T-cell (primary cell): ENCODE results near the gene SCUBE2. TPM values are rescaled to one million over a fixed set of nuclear protein-coding genes. Genes with fewer than 3 reads are reported as not detected.
A peak's percentile ranks its signal among the peaks of the same experiment; 100 is the strongest.

Experiments
- ATAC-seq, 4 experiments: fragments of 200-7000 bp in 3 of 4; fragments of 150-1000 bp in 1 of 4; cut with Tn5 transposase; replicated peaks in 1 of 4; 1 replicate in 3 of 4; 2 replicates in 1 of 4; pipeline ENCODE4 v1.10.0; 2021; ENCODE audit warnings: moderate library complexity in 3 of 4, mild to moderate bottlenecking in 2 of 4, moderate number of reproducible peaks in 1 of 4
- CTCF ChIA-PET, 2 donors: fragments of 300-600 bp; sonication (Branson Sonifier 250); formaldehyde crosslinking; loops; one replicate each; lab custom pipeline; 2022; ENCODE audit warnings: antibody characterized with exemption in 2 of 2; lab: Charles Lee
- POLR2A ChIA-PET, 2 donors: fragments of 300-600 bp; sonication (Branson Sonifier 250); formaldehyde crosslinking; loops; one replicate each; lab custom pipeline; 2022; ENCODE audit warnings: antibody characterized with exemption in 2 of 2; lab: Charles Lee
- DNase-seq, 35 experiments: peaks; one replicate each; pipeline versions ENCODE4 v3.0.0 to v3.0.0-alpha.2; 2013 to 2023
- H3K27ac ChIP-seq: one replicate; pipeline ENCODE4 v1.5.1; 2013; ENCODE audit warnings: low read length
- H3K27me3 ChIP-seq, 2 experiments: replicated peaks in 1 of 2; 1 replicate in 1 of 2; 2 replicates in 1 of 2; pipeline versions ENCODE4 v1.6.1 to v1.7.0; 2013; ENCODE audit warnings: low read length in 1 of 2, mixed read lengths in 1 of 2; ENCODE audit not compliant: control insufficient read depth in 2 of 2, insufficient read depth in 2 of 2; ENCODE audit errors: extremely low read depth in 1 of 2
- H3K36me3 ChIP-seq, 2 donors: 1 replicate in 1 of 2; 2 replicates in 1 of 2; pipeline versions ENCODE4 v1.6.1 to v1.7.0; 2013; ENCODE audit warnings: low read length in 1 of 2; ENCODE audit not compliant: control insufficient read depth in 2 of 2, insufficient read depth in 1 of 2; ENCODE audit errors: extremely low read depth in 1 of 2
- H3K4me1 ChIP-seq, 2 experiments: 1 replicate in 1 of 2; 2 replicates in 1 of 2; pipeline versions ENCODE4 v1.6.1 to v1.7.0; 2013; ENCODE audit warnings: low read length in 2 of 2, mixed read lengths in 1 of 2; ENCODE audit not compliant: insufficient read depth in 2 of 2, control insufficient read depth in 1 of 2; ENCODE audit errors: extremely low read depth in 1 of 2
- H3K4me3 ChIP-seq, 2 donors: 1 replicate in 1 of 2; 2 replicates in 1 of 2; pipeline versions ENCODE4 v1.5.1 to v1.7.0; 2013; ENCODE audit warnings: mild to moderate bottlenecking in 2 of 2, low read length in 1 of 2, moderate library complexity in 1 of 2; ENCODE audit not compliant: control insufficient read depth in 1 of 2; ENCODE audit errors: extremely low read depth in 1 of 2
- H3K9me3 ChIP-seq: 2 replicates; pipeline ENCODE4 v1.7.0; 2013
- H3K27ac Mint-ChIP-seq, 2 donors: one replicate each; pipeline ENCODE4 v1.8.0; 2020 to 2021; ENCODE audit warnings: mild to moderate bottlenecking in 2 of 2, mixed read lengths in 2 of 2
- H3K27me3 Mint-ChIP-seq, 2 donors: one replicate each; pipeline ENCODE4 v1.8.0; 2021 to 2022; ENCODE audit warnings: mixed read lengths in 2 of 2
- H3K36me3 Mint-ChIP-seq: one replicate; pipeline ENCODE4 v1.8.0; 2021; ENCODE audit warnings: mixed read lengths
- H3K4me1 Mint-ChIP-seq, 3 donors: one replicate each; pipeline ENCODE4 v1.8.0; 2020 to 2022; ENCODE audit warnings: mixed read lengths in 3 of 3, mild to moderate bottlenecking in 1 of 3
- H3K4me3 Mint-ChIP-seq, 3 donors: one replicate each; pipeline ENCODE4 v1.8.0; 2020 to 2022; ENCODE audit warnings: mild to moderate bottlenecking in 3 of 3, mixed read lengths in 3 of 3, moderate library complexity in 3 of 3
- H3K9me3 Mint-ChIP-seq, 3 donors: one replicate each; pipeline ENCODE4 v1.8.0; 2020 to 2022; ENCODE audit warnings: mixed read lengths in 3 of 3
- WGBS: methylation state at CpG from one replicate; pipeline ENCODE4 v1.1.5; 2013; ENCODE audit warnings: missing lambda C conversion rate; ENCODE audit not compliant: insufficient coverage; 5-methylcytosine and 5-hydroxymethylcytosine counted together
- total RNA-seq, 35 experiments: library from RNA in 6 of 35; stranded (reverse) in 6 of 35; fragments of 120-200 nt in 1 of 35; gene quantifications; one replicate each; pipeline versions ENCODE4 v1.2.1 to v1.2.4 and lab custom pipeline; 2013 to 2026

Gene SCUBE2
- total RNA-seq, 5 donors from 2014 or later (not counting 1 experiment from before 2014, with no cell fraction given): 0.22 to 1.3 (median 0.77) TPM; not detected in 1

DNA sequence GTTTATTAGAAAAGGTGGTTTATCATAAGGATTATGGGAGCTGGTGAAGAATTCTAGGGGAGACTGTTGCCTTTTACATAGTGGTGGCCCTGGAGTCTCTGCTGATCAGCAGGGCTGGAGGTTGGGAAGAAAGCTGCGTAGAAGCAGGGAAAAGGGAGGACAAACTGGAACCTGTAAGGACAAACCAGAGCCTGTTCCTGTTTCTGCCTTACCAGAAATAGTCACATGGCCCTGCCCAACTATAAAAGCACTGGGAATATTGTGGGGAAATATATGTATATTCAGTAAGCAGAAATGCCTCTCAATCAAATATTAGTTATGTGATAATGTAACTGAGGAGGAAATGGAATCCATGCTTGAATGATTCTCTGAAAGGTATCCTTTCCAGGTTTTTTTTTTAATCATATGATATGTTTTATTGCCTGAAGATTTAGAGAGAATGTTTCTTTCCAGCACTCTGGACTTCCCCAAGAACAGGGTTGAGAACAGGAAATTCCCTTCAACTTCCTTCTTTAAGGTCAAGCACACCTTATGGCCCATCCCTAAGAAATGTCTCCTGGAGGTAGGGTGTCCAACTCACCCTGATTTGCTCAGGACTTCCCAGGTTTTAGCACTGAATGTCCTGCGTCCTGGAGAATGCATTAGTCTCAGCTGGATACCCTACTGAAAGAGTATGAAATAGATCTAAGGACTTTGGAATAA, 33.9 kb upstream of the SCUBE2 start:
- Histone ChIP-seq H3K27ac (no peak overlapping the region), H3K36me3 (no peaks in the 10 kb centered on the region), H3K4me1 (no peaks in the 10 kb centered on the region), H3K27me3 (no peaks in the 10 kb centered on the region), H3K9me3 (no peaks in the 10 kb centered on the region), H3K4me3 (no peak overlapping the region)
- ChIA-PET POLR2A (interaction anchor here in 1 of 2 donors (0.6 to 0.7 kb wide), 2 partner anchors 140 to 1819 kb away, joined by 4 to 5 read pairs; no protein-coding TSS in a partner anchor), CTCF (interaction anchor here in 1 of 2 donors (1.1 kb wide), 1 partner anchor 12 kb away, joined by 3 read pairs; no protein-coding TSS in a partner anchor)
- ATAC-seq (no peak), DNase-seq (no peak)
- Mint-ChIP-seq H3K4me1 (peaks cover 0 to 8% (median 4%) of the 10 kb centered on the region in 3 donors), H3K4me3 (no peak overlapping the region), H3K27me3 (peaks cover 0 to 2% of the 10 kb centered on the region in 2 donors), H3K27ac (peak overlapping the region in 1 of 2 donors; percentile 15), H3K9me3 (no peaks in the 10 kb centered on the region), H3K36me3 (peaks cover 4% of the 10 kb centered on the region)
- WGBS: no CpG with 5 or more reads among the region's 2 CpGs

DNA sequence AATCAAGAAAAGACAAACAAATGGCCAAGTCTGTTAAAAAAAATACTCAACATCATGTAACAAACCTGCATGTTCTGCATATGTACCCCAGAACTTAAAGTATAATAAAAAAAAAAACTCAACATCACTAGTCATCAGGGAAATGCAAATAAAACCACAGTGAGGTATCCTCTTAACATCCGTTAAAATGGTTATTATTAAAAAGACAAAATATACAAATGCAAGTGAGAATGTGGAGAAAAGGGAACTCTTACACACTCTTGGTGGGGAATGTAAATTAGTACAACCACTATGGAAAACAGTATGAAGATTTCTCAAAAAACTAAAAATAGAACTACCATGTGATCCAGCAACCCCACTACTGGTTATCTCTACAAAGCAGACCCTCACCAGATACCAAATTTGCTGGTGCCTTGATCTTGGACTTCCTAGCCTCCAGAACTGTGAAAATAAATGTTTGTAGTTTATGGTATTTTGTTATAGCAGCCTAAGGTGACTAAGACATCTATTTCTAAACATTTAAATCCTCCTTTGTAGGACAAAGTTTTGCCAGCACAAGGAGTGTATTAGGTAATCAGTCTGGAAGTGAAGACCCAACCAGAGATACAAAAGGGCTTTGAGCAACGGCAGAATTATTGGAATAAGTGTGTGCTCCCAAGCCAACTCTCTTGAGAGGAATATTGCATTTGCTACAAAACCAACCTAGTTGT, 32.4 kb upstream of the SCUBE2 start:
- Histone ChIP-seq H3K9me3 (no peaks in the 10 kb centered on the region), H3K4me3 (no peak overlapping the region), H3K27ac (no peak overlapping the region), H3K27me3 (no peaks in the 10 kb centered on the region), H3K4me1 (no peaks in the 10 kb centered on the region), H3K36me3 (no peaks in the 10 kb centered on the region)
- DNase-seq (no peak), ATAC-seq (no peak)
- WGBS: 100% methylated on average over 1 of the region's 2 CpGs
- CTCF ChIA-PET: interaction anchor here in 1 of 2 donors (0.6 kb wide), 1 partner anchor 211 kb away, joined by 5 read pairs; no protein-coding TSS in a partner anchor
- H3K27ac Mint-ChIP-seq: no peak overlapping the region
- peaks cover 0 to 8% (median 4%) of the 10 kb centered on the region in 3 donors for H3K4me1 Mint-ChIP-seq
- no peak overlapping the region for H3K4me3 Mint-ChIP-seq
- H3K27me3 Mint-ChIP-seq: peaks cover 0 to 2% of the 10 kb centered on the region in 2 donors
- peaks cover 4% of the 10 kb centered on the region for H3K36me3 Mint-ChIP-seq
- POLR2A ChIA-PET: no interaction called here
- no peaks in the 10 kb centered on the region for H3K9me3 Mint-ChIP-seq

DNA sequence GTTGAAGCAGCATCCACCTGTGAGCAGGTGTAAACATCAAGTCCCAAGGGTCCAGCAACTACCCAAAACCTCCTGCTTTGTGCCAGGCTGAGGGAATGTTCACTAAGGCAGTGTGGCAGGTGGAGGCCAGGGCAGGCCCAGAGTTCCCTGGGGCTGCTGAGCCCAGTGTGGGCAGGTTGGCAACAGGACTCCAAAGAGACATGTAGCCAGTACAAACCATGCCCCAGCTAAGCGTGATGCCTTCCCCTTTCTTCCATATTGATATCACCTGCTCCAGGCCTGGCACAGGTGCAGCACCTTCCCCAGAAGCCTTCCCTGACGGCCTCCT, 30.0 kb upstream of the SCUBE2 start:
- H3K4me3 Mint-ChIP-seq: no peak overlapping the region
- H3K27me3 ChIP-seq: no peaks in the 10 kb centered on the region

DNA sequence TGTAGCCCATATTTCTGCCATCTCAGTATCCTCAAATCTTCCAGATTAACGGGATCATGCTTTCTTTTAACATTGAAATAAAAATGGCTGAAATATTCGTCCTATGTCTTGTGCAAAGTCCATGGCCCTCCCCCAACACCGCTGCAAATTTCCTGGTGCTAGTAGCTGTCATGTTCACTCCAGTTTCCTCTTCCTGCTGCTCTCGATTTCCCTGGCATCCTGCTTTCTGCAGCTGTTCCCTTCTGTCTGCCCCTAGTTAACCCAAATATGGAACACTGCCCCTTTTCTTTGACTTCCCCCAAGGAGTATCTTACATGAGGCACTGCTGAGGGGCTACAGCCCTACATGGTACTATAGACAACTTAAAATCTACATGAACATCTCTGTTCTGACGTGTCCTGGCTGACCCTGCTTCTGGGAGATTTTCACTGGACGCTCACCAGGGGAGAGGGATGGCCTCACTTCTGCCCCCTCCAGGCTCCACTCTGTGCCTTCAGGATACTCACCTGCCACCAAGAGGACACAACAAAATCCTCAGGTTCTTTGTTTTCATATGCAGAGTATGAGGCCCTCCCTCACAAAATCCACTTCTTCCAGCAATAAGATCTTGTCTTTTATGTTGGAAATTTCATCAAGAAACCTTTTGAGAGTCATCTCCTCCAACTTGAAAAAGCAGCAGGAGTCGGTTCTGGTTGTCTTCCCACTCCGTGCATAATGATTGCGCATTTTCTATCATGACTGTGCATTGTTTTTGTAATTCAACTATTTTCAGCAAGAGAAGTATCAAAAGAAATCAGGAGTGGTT, 29.5 kb upstream of the SCUBE2 start:
- no peaks in the 10 kb centered on the region for H3K27me3 ChIP-seq
- CTCF ChIA-PET: no interaction called here
- ATAC-seq (no peak), DNase-seq (no peak)
- no peak overlapping the region for H3K4me3 Mint-ChIP-seq
- no peaks in the 10 kb centered on the region for H3K4me1 ChIP-seq
- no peaks in the 10 kb centered on the region for H3K9me3 ChIP-seq
- H3K4me3 ChIP-seq: no peak overlapping the region
- H3K36me3 ChIP-seq: no peaks in the 10 kb centered on the region
- peaks cover 0 to 2% of the 10 kb centered on the region in 2 donors for H3K27me3 Mint-ChIP-seq
- no peak overlapping the region for H3K27ac ChIP-seq
- H3K4me1 Mint-ChIP-seq: no peaks in the 10 kb centered on the region
- H3K9me3 Mint-ChIP-seq: no peaks in the 10 kb centered on the region
- POLR2A ChIA-PET: no interaction called here
- WGBS: 86% methylated on average over 7 of the region's 9 CpGs
- H3K36me3 Mint-ChIP-seq: no peaks in the 10 kb centered on the region
- no peak overlapping the region for H3K27ac Mint-ChIP-seq

More for the DNA sequence above, 30.0 kb upstream of the SCUBE2 start:
- Mint-ChIP-seq H3K27me3 (peaks cover 0 to 2% of the 10 kb centered on the region in 2 donors), H3K36me3 (no peaks in the 10 kb centered on the region), H3K4me1 (peaks cover 0 to 3% (median 2%) of the 10 kb centered on the region in 3 donors), H3K27ac (no peak overlapping the region), H3K9me3 (no peaks in the 10 kb centered on the region)
- no peak overlapping the region for H3K4me3 ChIP-seq
- H3K36me3 ChIP-seq: no peaks in the 10 kb centered on the region
- no peak for ATAC-seq
- ChIA-PET POLR2A (no interaction called here), CTCF (no interaction called here)
- DNase-seq: no peak
- H3K27ac ChIP-seq: no peak overlapping the region
- H3K9me3 ChIP-seq: no peaks in the 10 kb centered on the region
- 100% methylated on average over 1 of the region's 2 CpGs for WGBS
- H3K4me1 ChIP-seq: no peaks in the 10 kb centered on the region

DNA sequence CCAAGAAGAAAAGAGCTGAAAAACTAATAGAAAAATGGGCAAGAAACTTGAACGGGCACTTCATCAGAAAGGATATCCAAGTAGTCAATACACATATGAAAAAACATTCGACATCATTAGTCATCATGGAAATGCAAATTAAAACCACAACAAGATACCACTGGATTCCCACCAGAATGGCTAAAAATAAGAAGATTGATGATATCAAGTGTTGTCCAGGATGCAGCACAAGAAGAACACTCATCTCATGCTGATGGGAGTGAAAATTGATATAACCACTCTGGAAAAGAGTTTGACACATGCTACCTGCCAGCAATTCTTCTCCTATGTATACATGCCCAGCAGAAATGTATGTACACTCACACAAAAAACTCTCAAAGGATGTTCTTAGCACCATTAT, 26.9 kb upstream of the SCUBE2 start:
- DNase-seq (no peak), ATAC-seq (no peak)
- Histone ChIP-seq H3K4me1 (no peaks in the 10 kb centered on the region), H3K27me3 (peaks cover 0 to 3% of the 10 kb centered on the region in 2 experiments), H3K27ac (no peak overlapping the region), H3K9me3 (no peaks in the 10 kb centered on the region), H3K36me3 (no peaks in the 10 kb centered on the region), H3K4me3 (no peak overlapping the region)
- Mint-ChIP-seq H3K4me1 (no peaks in the 10 kb centered on the region), H3K36me3 (no peaks in the 10 kb centered on the region), H3K9me3 (peaks cover 0 to 7% (median 1%) of the 10 kb centered on the region in 3 donors), H3K27me3 (peaks cover 0 to 3% of the 10 kb centered on the region in 2 donors), H3K4me3 (no peak overlapping the region), H3K27ac (no peak overlapping the region)
- ChIA-PET CTCF (no interaction called here), POLR2A (no interaction called here)
- no CpG with 5 or more reads among the region's 2 CpGs for WGBS

DNA sequence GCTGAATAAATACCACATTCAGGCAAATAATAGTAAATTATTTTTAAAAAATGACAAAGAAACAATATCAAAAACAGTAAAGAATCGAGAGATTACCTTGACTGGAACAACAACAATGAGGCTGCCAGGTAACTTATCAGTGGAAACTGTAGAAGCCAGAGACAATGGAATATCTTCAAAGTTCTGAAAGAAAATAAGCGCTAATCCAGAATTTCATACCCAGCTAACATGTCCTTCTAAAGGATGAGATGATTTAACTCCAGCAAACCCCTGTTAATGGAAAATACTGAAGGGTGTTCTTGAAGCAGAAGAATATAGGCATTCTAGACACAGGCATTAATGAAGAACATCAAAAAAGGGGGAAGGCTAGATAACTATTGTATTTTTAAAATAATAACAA, 20.7 kb upstream of the SCUBE2 start:
- H3K27ac Mint-ChIP-seq: no peak overlapping the region
- Histone ChIP-seq H3K4me3 (no peak overlapping the region), H3K4me1 (no peaks in the 10 kb centered on the region), H3K36me3 (no peaks in the 10 kb centered on the region), H3K9me3 (no peaks in the 10 kb centered on the region), H3K27ac (no peak overlapping the region), H3K27me3 (peaks cover 0 to 3% of the 10 kb centered on the region in 2 experiments)
- CTCF ChIA-PET: no interaction called here
- DNase-seq (no peak), ATAC-seq (no peak)
- no peaks in the 10 kb centered on the region for H3K4me1 Mint-ChIP-seq
- peaks cover 0 to 1% of the 10 kb centered on the region in 2 donors for H3K27me3 Mint-ChIP-seq
- WGBS: no CpG with 5 or more reads among the region's 2 CpGs
- no peak overlapping the region for H3K4me3 Mint-ChIP-seq
- H3K36me3 Mint-ChIP-seq: peaks cover 4% of the 10 kb centered on the region
- peaks cover 8 to 21% (median 18%) of the 10 kb centered on the region in 3 donors for H3K9me3 Mint-ChIP-seq
- POLR2A ChIA-PET: no interaction called here
